Mucosa of stomach (tissue), 1 donor: ENCODE results near the gene HEPN1.
"Not testable (repeated sequence)": the region's sequence is repeated elsewhere in the genome, so short reads cannot be mapped to it uniquely, and the experiment has no call there.

Source experiments
- H3K27me3 ChIP-seq: one replicate; pipeline ENCODE4 v1.7.0; 2013; ENCODE audit warnings: mild to moderate bottlenecking, low read length; ENCODE audit not compliant: control insufficient read depth, insufficient read depth
- H3K36me3 ChIP-seq: one replicate; pipeline ENCODE4 v1.7.0; 2013; ENCODE audit warnings: low read length; ENCODE audit not compliant: control insufficient read depth, insufficient read depth
- H3K4me1 ChIP-seq: one replicate; pipeline ENCODE4 v1.7.0; 2013; ENCODE audit warnings: mild to moderate bottlenecking, low read length; ENCODE audit not compliant: control insufficient read depth, insufficient read depth
- H3K4me3 ChIP-seq: one replicate; pipeline ENCODE4 v1.7.0; 2013; ENCODE audit warnings: low read length
- H3K9ac ChIP-seq: one replicate; pipeline ENCODE4 v1.7.0; 2013; ENCODE audit warnings: mild to moderate bottlenecking, low read length, moderate library complexity
- H3K9me3 ChIP-seq: one replicate; pipeline ENCODE4 v1.7.0; 2013; ENCODE audit warnings: mild to moderate bottlenecking, low read length, moderate library complexity; ENCODE audit not compliant: control insufficient read depth
- donor health status: Pancreatic carcinoma.

The HEPN1 gene

GRCh38 chr11:124961972-124962609, 43.0 kb downstream of the HEPN1 start:
- Histone ChIP-seq H3K9me3 (no peaks in the 10 kb centered on the region), H3K4me1 (no peaks in the 10 kb centered on the region), H3K27me3 (no peaks in the 10 kb centered on the region), H3K4me3 (no peak overlapping the region), H3K36me3 (no peaks in the 10 kb centered on the region), H3K9ac (no peak overlapping the region)

- H3K27me3 ChIP-seq, H3K4me1 ChIP-seq, H3K4me3 ChIP-seq, H3K36me3 ChIP-seq, H3K9ac ChIP-seq, H3K9me3 ChIP-seq: not testable (repeated sequence)
These were observed 49.1 kb downstream of the HEPN1 start for GRCh38 chr11:124968197-124968596.
